Measurements from ENCODE around the gene CHRNA4. TPM values are rescaled to one million over a fixed set of nuclear protein-coding genes. Genes with fewer than 3 reads are reported as not detected.

Gene CHRNA4
- total RNA-seq, 4 donors from 2014 or later: 0.54 to 6.3 (median 1.9) TPM

GRCh38 chr20:63363013-63363957 is 2.1 kb upstream of the CHRNA4 start:
- Histone ChIP-seq H3K9me3 (no peaks in the 10 kb centered on the region), H3K27me3 (no peaks in the 10 kb centered on the region), H3K4me3 (replicated peaks in 1 of 3) (no peak overlapping the region), H3K36me3 (no peaks in the 10 kb centered on the region), H3K27ac (no peak overlapping the region), H3K4me1 (peaks cover under 1 to 10% of the 10 kb centered on the region in 2 donors)
- DNase-seq: no peak
- intact Hi-C loops (cut with DNase I): loop anchor here (5.0 kb wide), 1 partner anchor 41 kb away; no protein-coding TSS in a partner anchor
- TF ChIP-seq, protein P1, sequence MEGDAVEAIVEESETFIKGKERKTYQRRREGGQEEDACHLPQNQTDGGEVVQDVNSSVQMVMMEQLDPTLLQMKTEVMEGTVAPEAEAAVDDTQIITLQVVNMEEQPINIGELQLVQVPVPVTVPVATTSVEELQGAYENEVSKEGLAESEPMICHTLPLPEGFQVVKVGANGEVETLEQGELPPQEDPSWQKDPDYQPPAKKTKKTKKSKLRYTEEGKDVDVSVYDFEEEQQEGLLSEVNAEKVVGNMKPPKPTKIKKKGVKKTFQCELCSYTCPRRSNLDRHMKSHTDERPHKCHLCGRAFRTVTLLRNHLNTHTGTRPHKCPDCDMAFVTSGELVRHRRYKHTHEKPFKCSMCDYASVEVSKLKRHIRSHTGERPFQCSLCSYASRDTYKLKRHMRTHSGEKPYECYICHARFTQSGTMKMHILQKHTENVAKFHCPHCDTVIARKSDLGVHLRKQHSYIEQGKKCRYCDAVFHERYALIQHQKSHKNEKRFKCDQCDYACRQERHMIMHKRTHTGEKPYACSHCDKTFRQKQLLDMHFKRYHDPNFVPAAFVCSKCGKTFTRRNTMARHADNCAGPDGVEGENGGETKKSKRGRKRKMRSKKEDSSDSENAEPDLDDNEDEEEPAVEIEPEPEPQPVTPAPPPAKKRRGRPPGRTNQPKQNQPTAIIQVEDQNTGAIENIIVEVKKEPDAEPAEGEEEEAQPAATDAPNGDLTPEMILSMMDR (IDR thresholded peaks at IDR 0.05): no peak
- TF ChIP-seq POLR2A (IDR thresholded peaks at IDR 0.05): no peak
- 63 to 71% methylated on average over 13 to 22 of the region's 23 CpGs for WGBS, 2 donors

- H3K27me3 ChIP-seq: no peaks in the 10 kb centered on the region
- no peak for DNase-seq
- no peaks in the 10 kb centered on the region for H3K36me3 ChIP-seq
- peaks cover 8 to 18% of the 10 kb centered on the region in 2 donors for H3K4me1 ChIP-seq
- 81 to 87% methylated on average over 12 to 15 of the region's 16 CpGs for WGBS, 2 donors
- intact Hi-C loops (cut with DNase I): loop anchor here (5.0 kb wide), 1 partner anchor 40 kb away; no protein-coding TSS in a partner anchor
- no peak overlapping the region for H3K27ac ChIP-seq
- no peak overlapping the region for H3K4me3 ChIP-seq (replicated peaks in 1 of 3)
- H3K9me3 ChIP-seq: no peaks in the 10 kb centered on the region
- TF ChIP-seq, protein P1 (IDR thresholded peaks at IDR 0.05): no peak
- no peak for TF ChIP-seq POLR2A (IDR thresholded peaks at IDR 0.05)
Measured at GRCh38 chr20:63362436-63363009, 1.4 kb upstream of the CHRNA4 start.

GRCh38 chr20:63361519-63362435 is 628 bp upstream of the CHRNA4 start:
- H3K36me3 ChIP-seq: no peaks in the 10 kb centered on the region
- H3K4me1 ChIP-seq: peaks cover 11 to 20% of the 10 kb centered on the region in 2 donors
- no peaks in the 10 kb centered on the region for H3K27me3 ChIP-seq
- DNase-seq: no peak
- H3K27ac ChIP-seq: no peak overlapping the region
- H3K4me3 ChIP-seq (replicated peaks in 1 of 3): no peak overlapping the region
- no peaks in the 10 kb centered on the region for H3K9me3 ChIP-seq
- 19 to 24% methylated on average over 13 to 15 of the region's 50 CpGs for WGBS, 2 donors
- intact Hi-C loops (cut with DNase I): loop anchor here (5.0 kb wide), 1 partner anchor 39 kb away; no protein-coding TSS in a partner anchor
- no peak for TF ChIP-seq POLR2A (IDR thresholded peaks at IDR 0.05)
- TF ChIP-seq, protein P1 (IDR thresholded peaks at IDR 0.05): no peak

GRCh38 chr20:63359937-63360849 is 956 bp downstream of the CHRNA4 start:
- Histone ChIP-seq H3K4me3 (replicated peaks in 1 of 3) (no peak overlapping the region), H3K36me3 (no peaks in the 10 kb centered on the region), H3K4me1 (peaks cover 11 to 20% of the 10 kb centered on the region in 2 donors), H3K27me3 (no peaks in the 10 kb centered on the region), H3K9me3 (no peaks in the 10 kb centered on the region), H3K27ac (no peak overlapping the region)
- WGBS, 2 donors: 81 to 84% methylated on average over 17 to 22 of the region's 38 CpGs
- DNase-seq: no peak
- TF ChIP-seq, protein P1 (IDR thresholded peaks at IDR 0.05): no peak
- TF ChIP-seq POLR2A (IDR thresholded peaks at IDR 0.05): no peak
- intact Hi-C loops (cut with DNase I): loop anchor here (5.0 kb wide), 1 partner anchor 38 kb away; no protein-coding TSS in a partner anchor
